ENCODE data around the gene COL9A3. TPM values are rescaled to one million over a fixed set of nuclear protein-coding genes. Genes with fewer than 3 reads are reported as not detected.
A peak's percentile ranks its signal among the peaks of the same experiment; 100 is the strongest.

The COL9A3 gene
- total RNA-seq, 2 experiments from 2014 or later = 0.42 to 0.82 TPM

DNA sequence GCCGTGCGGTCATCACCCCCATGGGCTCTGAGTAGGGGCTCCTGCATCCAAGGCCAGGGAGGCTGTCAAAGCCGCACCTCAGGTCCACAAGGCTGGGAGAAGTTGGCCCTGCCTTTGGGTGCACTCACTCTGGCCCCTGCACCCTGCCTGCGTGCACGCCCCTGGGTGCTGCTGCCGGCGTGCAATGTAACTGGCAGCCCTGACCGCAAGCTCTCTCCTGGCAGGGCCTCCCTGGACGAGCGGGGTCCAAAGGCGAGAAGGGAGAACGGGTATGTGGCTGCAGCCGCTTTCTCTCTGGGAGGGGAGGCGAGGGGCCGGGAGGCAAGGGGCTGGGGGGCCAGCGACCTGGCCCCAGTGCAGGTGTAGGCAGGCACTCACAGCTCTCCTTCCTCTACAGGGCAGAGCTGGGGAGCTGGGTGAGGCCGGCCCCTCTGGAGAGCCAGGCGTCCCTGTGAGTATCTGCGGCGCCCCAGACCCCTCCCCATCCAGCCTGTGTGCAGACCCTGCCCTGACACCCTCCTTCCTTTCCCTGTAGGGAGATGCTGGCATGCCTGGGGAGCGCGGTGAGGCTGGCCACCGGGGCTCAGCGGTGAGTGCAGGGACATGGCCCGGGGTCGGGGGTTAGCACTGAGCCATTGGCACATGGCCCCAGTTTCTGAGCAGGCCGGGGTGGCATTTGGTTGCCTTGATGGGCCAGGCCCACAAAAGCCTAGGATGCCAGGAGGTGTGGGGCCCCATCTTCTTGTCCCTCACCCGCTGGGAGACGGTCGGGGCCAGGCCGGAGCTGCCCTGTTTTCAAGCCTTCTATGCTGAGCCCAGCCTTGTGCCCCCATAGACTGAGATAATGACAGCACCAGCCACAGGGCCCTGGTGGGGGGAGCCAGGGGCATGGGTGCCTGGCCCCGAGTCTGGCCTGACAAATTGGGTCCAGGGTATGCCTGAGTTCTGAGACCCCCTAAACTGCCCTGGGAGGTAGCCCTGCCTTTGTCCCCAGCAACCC is 12.7 kb downstream of the COL9A3 start:
- no peak for DNase-seq

GRCh38 chr20:62830251-62830650 is 13.4 kb downstream of the COL9A3 start:
- Mint-ChIP-seq H3K36me3 (no peaks in the 10 kb centered on the region), H3K27me3 (no peaks in the 10 kb centered on the region), H3K27ac (no peak overlapping the region), H3K9me3 (no peaks in the 10 kb centered on the region), H3K4me1 (peaks cover 9% of the 10 kb centered on the region), H3K4me3 (no peak overlapping the region)
- no peak for ATAC-seq (ENCODE audit: low read depth)
- POLR2A ChIA-PET = no interaction called here
- DNase-seq = no peak

More for the DNA sequence above, 12.7 kb downstream of the COL9A3 start:
- no peaks in the 10 kb centered on the region for H3K9me3 Mint-ChIP-seq
- no peak for ATAC-seq (ENCODE audit: low read depth)
- H3K27ac Mint-ChIP-seq = no peak overlapping the region
- POLR2A ChIA-PET = no interaction called here
- H3K4me3 Mint-ChIP-seq = no peak overlapping the region
- H3K36me3 Mint-ChIP-seq = no peaks in the 10 kb centered on the region
- H3K27me3 Mint-ChIP-seq = no peaks in the 10 kb centered on the region
- peaks cover 9% of the 10 kb centered on the region for H3K4me1 Mint-ChIP-seq

DNA sequence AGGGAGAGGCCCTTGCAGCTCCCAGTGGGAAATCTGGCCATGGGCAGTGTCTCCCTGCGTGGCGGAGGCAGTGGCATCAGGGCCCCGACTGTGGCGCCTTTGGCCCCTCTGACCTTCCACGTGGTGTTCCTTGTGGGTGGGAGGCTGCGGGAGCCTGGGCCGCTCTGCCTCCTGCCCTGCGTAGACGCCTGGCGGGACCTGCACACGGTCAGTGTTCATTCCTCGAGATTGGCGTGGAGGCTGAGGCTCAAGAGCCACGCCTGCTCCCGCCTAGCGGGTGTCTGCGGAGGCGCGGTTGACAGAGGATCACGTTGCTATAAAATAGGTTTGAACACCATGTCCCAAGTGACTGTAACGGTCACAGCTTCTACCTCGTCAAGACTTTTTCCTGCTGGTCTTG is 14.0 kb downstream of the COL9A3 start:
- Mint-ChIP-seq H3K36me3 (no peaks in the 10 kb centered on the region), H3K9me3 (no peaks in the 10 kb centered on the region), H3K27ac (no peak overlapping the region), H3K4me1 (peaks cover 9% of the 10 kb centered on the region), H3K4me3 (no peak overlapping the region), H3K27me3 (no peaks in the 10 kb centered on the region)
- ATAC-seq (ENCODE audit: low read depth) = no peak
- DNase-seq = no peak
- POLR2A ChIA-PET = no interaction called here

GRCh38 chr20:62831361-62831788 is 14.5 kb downstream of the COL9A3 start:
- H3K27me3 Mint-ChIP-seq = no peaks in the 10 kb centered on the region
- no peak overlapping the region for H3K27ac Mint-ChIP-seq
- ATAC-seq (ENCODE audit: low read depth) (no peak), DNase-seq (no peak)
- POLR2A ChIA-PET = interaction anchor here (0.7 kb wide), 1 partner anchor 27 kb away, joined by 3 read pairs; no protein-coding TSS in a partner anchor
- H3K9me3 Mint-ChIP-seq = no peaks in the 10 kb centered on the region
- H3K4me3 Mint-ChIP-seq = no peak overlapping the region
- H3K4me1 Mint-ChIP-seq = peaks cover 9% of the 10 kb centered on the region
- H3K36me3 Mint-ChIP-seq = no peaks in the 10 kb centered on the region

DNA sequence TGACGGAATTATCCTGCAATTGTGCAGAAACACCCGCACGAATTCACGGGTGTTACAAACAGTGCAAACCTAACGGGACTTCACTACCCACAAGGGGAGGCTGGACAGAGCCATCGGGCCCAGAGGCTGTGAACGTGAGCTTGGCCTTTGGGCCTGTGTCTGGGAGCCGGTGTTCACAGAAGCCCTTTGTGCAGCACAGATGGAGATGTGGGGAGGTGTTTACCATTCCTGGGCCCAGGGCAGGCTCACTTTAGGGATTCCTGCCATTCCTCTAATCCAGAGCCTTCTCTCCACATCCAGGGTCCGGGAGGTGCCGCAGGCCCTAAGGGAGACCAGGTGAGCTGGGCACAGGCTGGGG is 15.0 kb downstream of the COL9A3 start:
- Mint-ChIP-seq H3K9me3 (no peaks in the 10 kb centered on the region), H3K36me3 (no peaks in the 10 kb centered on the region), H3K27me3 (no peaks in the 10 kb centered on the region), H3K4me1 (peaks cover 9% of the 10 kb centered on the region), H3K4me3 (no peak overlapping the region), H3K27ac (no peak overlapping the region)
- no peak for ATAC-seq (ENCODE audit: low read depth)
- POLR2A ChIA-PET = interaction anchor here (0.7 kb wide), 1 partner anchor 26 kb away, joined by 3 read pairs; no protein-coding TSS in a partner anchor
- no peak for DNase-seq

GRCh38 chr20:62832212-62832922 is 15.5 kb downstream of the COL9A3 start:
- ATAC-seq (ENCODE audit: low read depth) (peak; percentile 87), DNase-seq (no peak)
- POLR2A ChIA-PET = interaction anchor here (0.6 to 0.7 kb wide), 2 partner anchors 26 to 39 kb away, joined by 3 read pairs; no protein-coding TSS in a partner anchor
- H3K27ac Mint-ChIP-seq = peak overlapping the region; percentile 16
- no peak overlapping the region for H3K4me3 Mint-ChIP-seq
- H3K4me1 Mint-ChIP-seq = peaks cover 9% of the 10 kb centered on the region
- H3K9me3 Mint-ChIP-seq = no peaks in the 10 kb centered on the region
- H3K36me3 Mint-ChIP-seq = no peaks in the 10 kb centered on the region
- H3K27me3 Mint-ChIP-seq = no peaks in the 10 kb centered on the region

GRCh38 chr20:62832951-62833391 is 16.1 kb downstream of the COL9A3 start:
- DNase-seq = no peak
- POLR2A ChIA-PET = interaction anchor here (0.6 kb wide), 1 partner anchor 38 kb away, joined by 3 read pairs; no protein-coding TSS in a partner anchor
- peaks cover 9% of the 10 kb centered on the region for H3K4me1 Mint-ChIP-seq
- H3K4me3 Mint-ChIP-seq = no peak overlapping the region
- no peaks in the 10 kb centered on the region for H3K27me3 Mint-ChIP-seq
- H3K27ac Mint-ChIP-seq = peak overlapping the region; percentile 4
- no peak for ATAC-seq (ENCODE audit: low read depth)
- no peaks in the 10 kb centered on the region for H3K36me3 Mint-ChIP-seq
- H3K9me3 Mint-ChIP-seq = no peaks in the 10 kb centered on the region

- no peak overlapping the region for H3K4me3 Mint-ChIP-seq
- H3K27ac Mint-ChIP-seq = no peak overlapping the region
- no peaks in the 10 kb centered on the region for H3K9me3 Mint-ChIP-seq
- no peaks in the 10 kb centered on the region for H3K36me3 Mint-ChIP-seq
- H3K4me1 Mint-ChIP-seq = peaks cover 9% of the 10 kb centered on the region
- no peaks in the 10 kb centered on the region for H3K27me3 Mint-ChIP-seq
- POLR2A ChIA-PET = no interaction called here
- ATAC-seq (ENCODE audit: low read depth) (no peak), DNase-seq (no peak)
Observed at GRCh38 chr20:62834967-62835730, 18.3 kb downstream of the COL9A3 start.

DNA sequence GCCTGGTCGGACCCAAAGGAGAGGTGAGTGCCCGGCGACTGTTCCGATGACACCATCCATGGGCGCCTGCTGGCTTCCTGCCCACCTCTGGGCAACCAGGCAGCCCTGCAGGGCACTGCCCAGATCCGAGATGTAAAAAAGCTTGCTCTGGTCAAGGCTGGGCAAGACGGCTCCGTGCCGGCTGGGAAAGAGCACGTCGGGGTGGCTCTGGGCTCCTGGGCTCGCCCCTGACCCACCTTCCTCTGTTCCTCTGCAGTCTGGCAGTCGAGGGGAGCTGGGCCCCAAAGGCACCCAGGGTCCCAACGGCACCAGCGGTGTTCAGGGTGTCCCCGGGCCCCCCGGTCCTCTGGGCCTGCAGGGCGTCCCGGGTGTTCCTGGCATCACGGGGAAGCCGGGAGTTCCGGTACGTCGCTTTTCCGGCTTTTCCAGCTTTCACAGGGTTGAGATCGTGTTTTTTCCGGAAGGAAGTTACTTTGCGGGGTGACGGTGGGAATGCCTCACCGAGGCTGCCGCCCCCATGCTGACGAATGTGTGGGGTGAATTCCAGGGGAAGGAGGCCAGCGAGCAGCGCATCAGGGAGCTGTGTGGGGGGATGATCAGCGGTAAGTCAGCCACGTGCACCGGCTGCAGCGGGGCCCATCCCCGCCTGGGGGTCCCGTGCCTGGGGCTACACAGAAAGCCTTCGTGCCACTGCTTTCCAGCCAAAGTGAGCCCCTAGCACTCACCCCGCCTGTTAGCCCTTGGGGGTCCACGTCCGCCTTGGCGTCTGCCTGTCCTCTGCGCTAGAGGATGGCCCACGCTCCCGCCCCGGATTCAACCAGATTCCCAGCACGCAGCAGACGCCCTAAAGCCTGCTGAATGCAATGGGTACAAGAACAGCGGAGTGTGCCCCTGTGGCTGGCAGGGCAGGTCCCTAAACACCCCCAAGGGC is 19.3 kb downstream of the COL9A3 start:
- Mint-ChIP-seq H3K4me1 (peaks cover 9% of the 10 kb centered on the region), H3K27me3 (no peaks in the 10 kb centered on the region), H3K27ac (no peak overlapping the region), H3K4me3 (no peak overlapping the region), H3K36me3 (no peaks in the 10 kb centered on the region), H3K9me3 (no peaks in the 10 kb centered on the region)
- DNase-seq (no peak), ATAC-seq (ENCODE audit: low read depth) (no peak)
- POLR2A ChIA-PET = no interaction called here

GRCh38 chr20:62836967-62837490 is 20.2 kb downstream of the COL9A3 start:
- H3K36me3 Mint-ChIP-seq = no peaks in the 10 kb centered on the region
- H3K27ac Mint-ChIP-seq = no peak overlapping the region
- no peaks in the 10 kb centered on the region for H3K27me3 Mint-ChIP-seq
- peaks cover 7% of the 10 kb centered on the region for H3K4me1 Mint-ChIP-seq
- ATAC-seq (ENCODE audit: low read depth) (no peak), DNase-seq (no peak)
- POLR2A ChIA-PET = no interaction called here
- H3K4me3 Mint-ChIP-seq = no peak overlapping the region
- H3K9me3 Mint-ChIP-seq = no peaks in the 10 kb centered on the region

DNA sequence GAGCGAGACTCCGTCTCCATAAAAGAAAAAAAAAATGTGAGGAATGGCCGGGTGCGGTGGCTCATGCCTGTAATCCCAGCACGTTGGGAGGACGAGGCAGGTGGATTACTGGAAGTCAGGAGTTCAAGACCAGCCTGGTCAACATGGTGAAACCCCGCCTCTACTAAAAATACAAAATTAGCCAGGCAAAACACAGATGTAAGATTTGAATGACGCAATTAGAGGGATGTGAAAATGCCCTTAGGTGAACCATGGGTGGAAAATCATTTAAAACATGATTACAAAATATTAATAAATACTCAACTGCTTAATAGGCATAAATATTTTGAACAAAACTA is 20.9 kb downstream of the COL9A3 start:
- DNase-seq (no peak), ATAC-seq (ENCODE audit: low read depth) (no peak)
- H3K9me3 Mint-ChIP-seq = no peaks in the 10 kb centered on the region
- no peak overlapping the region for H3K4me3 Mint-ChIP-seq
- no peaks in the 10 kb centered on the region for H3K36me3 Mint-ChIP-seq
- H3K27ac Mint-ChIP-seq = no peak overlapping the region
- H3K27me3 Mint-ChIP-seq = no peaks in the 10 kb centered on the region
- POLR2A ChIA-PET = no interaction called here
- peaks cover 2% of the 10 kb centered on the region for H3K4me1 Mint-ChIP-seq

DNA sequence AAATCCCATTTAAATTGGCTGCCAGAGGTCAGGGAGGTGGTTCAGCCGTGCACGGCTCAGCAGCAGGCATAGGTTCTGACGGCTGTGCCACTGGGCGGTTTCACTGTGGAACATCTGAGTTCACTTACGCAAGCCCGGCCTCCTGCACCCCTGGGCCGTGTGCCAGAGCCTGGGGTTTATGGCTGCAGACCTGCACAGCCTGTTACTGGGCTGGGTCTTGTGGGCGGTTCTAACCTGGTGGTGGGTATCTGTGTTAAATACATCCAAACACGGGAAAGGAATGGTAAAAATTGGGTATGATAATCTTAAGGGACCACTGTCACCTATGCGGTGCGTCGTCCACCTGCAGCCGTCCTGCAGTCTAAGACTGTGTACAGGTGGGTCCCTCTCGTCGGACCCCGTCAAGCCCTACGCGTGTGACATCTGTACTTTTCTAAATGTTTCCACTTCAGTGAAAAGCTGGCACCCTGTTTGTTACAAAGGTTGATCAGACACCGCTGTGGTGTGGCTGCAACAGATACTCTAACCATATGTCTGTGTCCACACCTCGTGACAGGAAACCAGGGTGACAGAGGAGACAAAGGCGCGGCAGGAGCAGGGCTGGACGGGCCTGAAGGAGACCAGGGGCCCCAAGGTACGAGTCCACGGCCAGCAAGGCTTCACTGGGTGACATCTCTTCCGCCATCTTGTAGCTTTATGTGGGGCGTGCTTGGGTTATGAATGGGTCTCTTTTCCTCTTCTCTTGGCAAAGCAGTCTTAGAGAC is 21.5 kb downstream of the COL9A3 start:
- Mint-ChIP-seq H3K4me3 (no peak overlapping the region), H3K27ac (no peak overlapping the region), H3K4me1 (no peaks in the 10 kb centered on the region), H3K36me3 (no peaks in the 10 kb centered on the region), H3K27me3 (no peaks in the 10 kb centered on the region), H3K9me3 (no peaks in the 10 kb centered on the region)
- POLR2A ChIA-PET = no interaction called here
- no peak for ATAC-seq (ENCODE audit: low read depth)
- DNase-seq = no peak

Measured in activated naive CD8-positive, alpha-beta T cell treated with anti-CD3 and anti-CD28 coated beads, Interleukin-2, amount 10 ng/mL, durations not matched to agents 7 days and 5 days (primary cell).